ENCODE data around the gene VSX1.

The VSX1 gene

DNA sequence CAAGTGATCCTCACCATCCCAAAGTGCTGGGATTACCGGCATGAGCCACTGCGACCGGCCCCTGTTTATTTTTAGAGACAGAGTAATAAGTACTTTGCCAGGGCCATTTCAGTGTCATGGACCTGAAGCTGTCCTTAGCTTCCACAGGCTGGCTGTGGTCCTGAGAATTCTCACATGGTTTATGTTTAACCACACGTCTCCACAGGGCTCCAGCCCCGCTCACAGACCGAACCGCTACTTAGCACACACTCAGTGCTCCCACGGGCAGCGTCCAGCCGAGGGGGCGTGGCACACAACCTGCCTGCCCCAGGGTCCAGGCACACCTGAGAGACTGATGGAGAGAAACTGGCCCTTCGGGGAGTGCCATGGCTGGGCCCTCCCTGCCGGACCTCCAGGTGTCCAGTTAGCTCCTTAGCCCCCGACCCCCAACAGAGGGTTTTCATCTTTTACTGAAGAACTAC is 35.7 kb downstream of the VSX1 start:
- H4K20me1 ChIP-seq (ENCODE audit: insufficient read depth, low read length): no peaks in the 10 kb centered on the region
- H3K9me2 ChIP-seq (ENCODE audit: low read depth, low read length): no peaks in the 10 kb centered on the region
- H2AFZ ChIP-seq (ENCODE audit: low read length): no peak overlapping the region
- no peak overlapping the region for H3K4me2 ChIP-seq (ENCODE audit: low read length)
- H3K4me1 ChIP-seq (ENCODE audit: insufficient read depth, low read length, severe bottlenecking): peaks cover 10% of the 10 kb centered on the region
- H3K27ac ChIP-seq (ENCODE audit: low read depth, low read length, poor library complexity, severe bottlenecking): no peak overlapping the region
- H3F3A ChIP-seq (ENCODE audit: insufficient read depth, low read length): no peaks in the 10 kb centered on the region
- no peak for TF ChIP-seq EZH2 (IDR thresholded peaks at IDR 0.05; ENCODE audit: borderline replicate concordance, low read length)
- H3K9ac ChIP-seq (ENCODE audit: low read length): no peak overlapping the region
- no peaks in the 10 kb centered on the region for H3K36me3 ChIP-seq (ENCODE audit: insufficient read depth, low read length)
- H3K79me2 ChIP-seq (ENCODE audit: insufficient read depth, low read length): no peaks in the 10 kb centered on the region
- H3K27me3 ChIP-seq (ENCODE audit: insufficient read depth, low read length): no peaks in the 10 kb centered on the region; the same call in 1 of the 2 replicates
- H3K9me3 ChIP-seq (ENCODE audit: low read length): no peaks in the 10 kb centered on the region
- H3K4me3 ChIP-seq (ENCODE audit: low read depth, low read length, poor library complexity, severe bottlenecking): no peak overlapping the region

DNA sequence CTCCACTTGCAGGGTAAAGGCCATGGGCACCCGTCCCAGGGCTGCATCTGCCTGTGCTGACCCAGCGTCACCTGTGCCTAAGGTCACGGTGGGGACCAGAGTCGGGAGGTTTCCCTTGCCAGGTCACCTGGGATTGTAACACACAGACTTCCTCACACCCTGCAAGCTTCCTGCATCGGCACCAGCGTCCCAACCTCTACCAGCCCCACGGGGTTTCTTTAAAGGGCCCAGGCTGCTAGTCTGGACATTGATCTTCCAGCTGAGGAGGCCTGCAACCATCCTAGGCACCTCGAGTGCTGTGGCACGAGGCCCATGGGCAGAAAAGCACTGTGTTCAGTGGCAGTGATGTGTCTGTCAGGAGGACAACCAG is 36.6 kb downstream of the VSX1 start:
- Histone ChIP-seq H3K36me3 (ENCODE audit: insufficient read depth, low read length) (no peaks in the 10 kb centered on the region), H2AFZ (ENCODE audit: low read length) (no peak overlapping the region), H3K27ac (ENCODE audit: low read depth, low read length, poor library complexity, severe bottlenecking) (no peak overlapping the region), H3K79me2 (ENCODE audit: insufficient read depth, low read length) (no peaks in the 10 kb centered on the region), H3K27me3 (ENCODE audit: insufficient read depth, low read length) (no peaks in the 10 kb centered on the region; the same call in 1 of the 2 replicates), H3K4me3 (ENCODE audit: low read depth, low read length, poor library complexity, severe bottlenecking) (no peak overlapping the region), H3K9me3 (ENCODE audit: low read length) (no peaks in the 10 kb centered on the region), H3K4me1 (ENCODE audit: insufficient read depth, low read length, severe bottlenecking) (peaks cover 10% of the 10 kb centered on the region), H3K9me2 (ENCODE audit: low read depth, low read length) (no peaks in the 10 kb centered on the region), H4K20me1 (ENCODE audit: insufficient read depth, low read length) (no peaks in the 10 kb centered on the region), H3F3A (ENCODE audit: insufficient read depth, low read length) (no peaks in the 10 kb centered on the region), H3K9ac (ENCODE audit: low read length) (no peak overlapping the region), H3K4me2 (ENCODE audit: low read length) (no peak overlapping the region)
- TF ChIP-seq, protein P1, sequence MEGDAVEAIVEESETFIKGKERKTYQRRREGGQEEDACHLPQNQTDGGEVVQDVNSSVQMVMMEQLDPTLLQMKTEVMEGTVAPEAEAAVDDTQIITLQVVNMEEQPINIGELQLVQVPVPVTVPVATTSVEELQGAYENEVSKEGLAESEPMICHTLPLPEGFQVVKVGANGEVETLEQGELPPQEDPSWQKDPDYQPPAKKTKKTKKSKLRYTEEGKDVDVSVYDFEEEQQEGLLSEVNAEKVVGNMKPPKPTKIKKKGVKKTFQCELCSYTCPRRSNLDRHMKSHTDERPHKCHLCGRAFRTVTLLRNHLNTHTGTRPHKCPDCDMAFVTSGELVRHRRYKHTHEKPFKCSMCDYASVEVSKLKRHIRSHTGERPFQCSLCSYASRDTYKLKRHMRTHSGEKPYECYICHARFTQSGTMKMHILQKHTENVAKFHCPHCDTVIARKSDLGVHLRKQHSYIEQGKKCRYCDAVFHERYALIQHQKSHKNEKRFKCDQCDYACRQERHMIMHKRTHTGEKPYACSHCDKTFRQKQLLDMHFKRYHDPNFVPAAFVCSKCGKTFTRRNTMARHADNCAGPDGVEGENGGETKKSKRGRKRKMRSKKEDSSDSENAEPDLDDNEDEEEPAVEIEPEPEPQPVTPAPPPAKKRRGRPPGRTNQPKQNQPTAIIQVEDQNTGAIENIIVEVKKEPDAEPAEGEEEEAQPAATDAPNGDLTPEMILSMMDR (IDR thresholded peaks at IDR 0.05; ENCODE audit: low read length): no peak
- no peak for TF ChIP-seq EZH2 (IDR thresholded peaks at IDR 0.05; ENCODE audit: borderline replicate concordance, low read length)

DNA sequence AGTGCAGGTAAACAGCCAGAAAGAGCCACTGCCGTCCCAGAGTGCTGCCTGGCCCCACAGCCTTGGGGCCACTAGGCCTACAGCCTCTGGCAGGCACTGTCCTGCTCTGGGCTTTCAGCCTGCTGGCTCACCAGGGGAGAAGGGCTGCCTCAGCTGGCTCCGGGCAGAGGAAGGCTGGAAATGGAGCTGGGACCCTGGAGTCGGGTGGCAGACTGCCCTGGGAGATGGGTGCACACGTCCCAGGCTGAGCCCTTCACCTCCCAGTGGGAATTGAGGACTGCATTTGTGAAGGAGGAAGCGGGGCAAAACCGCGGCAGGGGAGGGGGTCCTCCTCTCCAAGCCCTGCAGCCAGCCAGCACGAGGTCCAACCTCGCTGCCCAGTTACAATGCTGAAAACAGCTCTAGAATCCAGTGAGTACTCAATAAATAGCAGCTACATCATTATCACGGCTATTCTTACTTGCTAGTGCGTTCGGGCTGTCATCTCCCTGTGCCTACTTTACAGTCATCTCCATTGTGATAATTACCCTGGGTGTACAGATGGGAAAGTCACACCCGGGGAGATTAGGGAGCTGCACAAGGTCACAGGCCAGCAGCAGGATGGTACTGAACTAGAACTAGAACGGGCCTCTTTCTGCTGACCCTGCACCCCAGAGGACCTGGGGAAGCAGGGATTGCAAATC is 37.1 kb downstream of the VSX1 start:
- Histone ChIP-seq H3K4me1 (ENCODE audit: insufficient read depth, low read length, severe bottlenecking) (peaks cover 10% of the 10 kb centered on the region), H3K36me3 (ENCODE audit: insufficient read depth, low read length) (no peaks in the 10 kb centered on the region), H3K27ac (ENCODE audit: low read depth, low read length, poor library complexity, severe bottlenecking) (no peak overlapping the region), H3K4me2 (ENCODE audit: low read length) (no peak overlapping the region), H3K79me2 (ENCODE audit: insufficient read depth, low read length) (no peaks in the 10 kb centered on the region), H4K20me1 (ENCODE audit: insufficient read depth, low read length) (no peaks in the 10 kb centered on the region), H3K4me3 (ENCODE audit: low read depth, low read length, poor library complexity, severe bottlenecking) (no peak overlapping the region), H3K9me2 (ENCODE audit: low read depth, low read length) (no peaks in the 10 kb centered on the region), H3K27me3 (ENCODE audit: insufficient read depth, low read length) (no peaks in the 10 kb centered on the region; the same call in 1 of the 2 replicates), H3K9me3 (ENCODE audit: low read length) (no peaks in the 10 kb centered on the region), H2AFZ (ENCODE audit: low read length) (no peak overlapping the region), H3K9ac (ENCODE audit: low read length) (no peak overlapping the region), H3F3A (ENCODE audit: insufficient read depth, low read length) (no peaks in the 10 kb centered on the region)
- TF ChIP-seq, protein P1 (IDR thresholded peaks at IDR 0.05; ENCODE audit: low read length): no peak
- no peak for TF ChIP-seq EZH2 (IDR thresholded peaks at IDR 0.05; ENCODE audit: borderline replicate concordance, low read length)

DNA sequence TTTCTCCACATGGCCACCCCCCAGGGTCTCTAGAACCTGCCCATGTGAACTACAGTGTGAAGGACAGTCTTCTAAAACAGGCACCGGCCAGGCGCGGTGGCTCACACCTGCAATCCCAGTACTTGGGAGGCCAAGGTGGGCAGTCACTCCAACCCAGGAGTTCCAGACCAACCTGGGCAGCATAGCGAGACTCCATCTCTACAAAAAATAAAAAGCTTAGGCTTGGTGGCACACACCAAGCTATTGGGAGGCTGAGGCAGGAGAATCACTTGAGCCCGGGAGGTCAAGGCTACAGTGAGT is 37.7 kb downstream of the VSX1 start:
- Histone ChIP-seq H3K4me2 (ENCODE audit: low read length) (no peak overlapping the region), H3K4me3 (ENCODE audit: low read depth, low read length, poor library complexity, severe bottlenecking) (no peak overlapping the region), H3K9ac (ENCODE audit: low read length) (no peak overlapping the region), H3K27me3 (ENCODE audit: insufficient read depth, low read length) (no peaks in the 10 kb centered on the region; the same call in 1 of the 2 replicates), H3K79me2 (ENCODE audit: insufficient read depth, low read length) (no peaks in the 10 kb centered on the region), H3K4me1 (ENCODE audit: insufficient read depth, low read length, severe bottlenecking) (peaks cover 10% of the 10 kb centered on the region), H3K36me3 (ENCODE audit: insufficient read depth, low read length) (no peaks in the 10 kb centered on the region), H3F3A (ENCODE audit: insufficient read depth, low read length) (no peaks in the 10 kb centered on the region), H3K27ac (ENCODE audit: low read depth, low read length, poor library complexity, severe bottlenecking) (no peak overlapping the region), H4K20me1 (ENCODE audit: insufficient read depth, low read length) (no peaks in the 10 kb centered on the region), H2AFZ (ENCODE audit: low read length) (no peak overlapping the region), H3K9me3 (ENCODE audit: low read length) (no peaks in the 10 kb centered on the region), H3K9me2 (ENCODE audit: low read depth, low read length) (no peaks in the 10 kb centered on the region)
- TF ChIP-seq EZH2 (IDR thresholded peaks at IDR 0.05; ENCODE audit: borderline replicate concordance, low read length): no peak
- TF ChIP-seq, protein P1 (IDR thresholded peaks at IDR 0.05; ENCODE audit: low read length): no peak

Measured in OCI-LY1 (cell line).